Endothelial cell (in vitro differentiated cells): Measurements from ENCODE around the gene CLEC18B. TPM values are rescaled to one million over a fixed set of nuclear protein-coding genes. Genes with fewer than 3 reads are reported as not detected.

Source experiments
- DNase-seq: peaks from one replicate; pipeline ENCODE4 v3.0.0; 2021; ENCODE audit warnings: low spot score
- H3K27ac Mint-ChIP-seq: one replicate; pipeline ENCODE4 v1.8.0; 2021; ENCODE audit warnings: mixed read lengths, inconsistent platforms; ENCODE audit not compliant: unreplicated experiment
- H3K27me3 Mint-ChIP-seq: one replicate; pipeline ENCODE4 v1.8.0; 2021; ENCODE audit warnings: mild to moderate bottlenecking, moderate library complexity, mixed read lengths, inconsistent platforms; ENCODE audit not compliant: unreplicated experiment
- H3K36me3 Mint-ChIP-seq: one replicate; pipeline ENCODE4 v1.8.0; 2021; ENCODE audit warnings: mild to moderate bottlenecking, low read depth, mixed read lengths, inconsistent platforms; ENCODE audit not compliant: unreplicated experiment
- H3K4me1 Mint-ChIP-seq: one replicate; pipeline ENCODE4 v1.8.0; 2021; ENCODE audit warnings: mild to moderate bottlenecking, mixed read lengths, inconsistent platforms; ENCODE audit not compliant: unreplicated experiment
- H3K4me3 Mint-ChIP-seq: one replicate; pipeline ENCODE4 v1.8.0; 2021; ENCODE audit warnings: mild to moderate bottlenecking, mixed read lengths, inconsistent platforms; ENCODE audit not compliant: unreplicated experiment
- H3K9me3 Mint-ChIP-seq: one replicate; pipeline ENCODE4 v1.8.0; 2021; ENCODE audit warnings: mixed read lengths, inconsistent platforms; ENCODE audit not compliant: unreplicated experiment
- CTCF ChIP-seq: fragments of 200-600 bp; sonication (generic); IDR thresholded peaks from one replicate; pipeline ENCODE4 v1.5.0; 2021; ENCODE audit warnings: antibody characterized with exemption; ENCODE audit not compliant: unreplicated experiment
- total RNA-seq: library from RNA; stranded (reverse); fragmentation: NEBNext Ultra II Directional; extraction: Animal tissue kit (Norgen Biotek cat#: 25700); gene quantifications from one replicate; pipeline ENCODE4 v1.2.1, GENCODE V29; 2021; ENCODE audit not compliant: unreplicated experiment

Gene CLEC18B
- total RNA-seq, 1 donor from 2014 or later: 0.26 TPM

GRCh38 chr16:74450967-74451760 lies 29.9 kb upstream of the CLEC18B start:
- Mint-ChIP-seq H3K27ac (no peak overlapping the region), H3K4me1 (peaks cover 13% of the 10 kb centered on the region), H3K36me3 (peaks cover 43% of the 10 kb centered on the region), H3K4me3 (no peak overlapping the region), H3K27me3 (peaks cover 6% of the 10 kb centered on the region), H3K9me3 (no peaks in the 10 kb centered on the region)
- DNase-seq: no peak
- no peak for TF ChIP-seq CTCF

DNA sequence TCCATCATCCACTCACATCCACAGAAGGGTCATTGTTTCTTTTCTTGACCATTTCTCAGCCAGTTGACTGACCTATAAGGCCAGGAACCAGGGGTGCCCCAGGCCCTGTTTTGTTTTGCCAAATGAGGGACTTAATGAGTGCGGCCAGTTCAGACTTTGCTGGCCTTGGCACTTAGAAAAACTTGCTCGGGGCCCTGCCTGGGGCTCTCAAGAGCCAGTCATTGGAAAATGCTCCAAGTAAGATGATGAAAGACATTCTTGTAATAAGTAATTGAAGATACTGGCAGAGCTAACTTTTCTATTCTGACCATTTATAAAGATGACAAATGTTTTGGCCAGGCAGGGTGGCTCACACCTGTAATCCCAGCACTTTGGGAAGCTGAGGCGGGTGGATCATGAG lies 29.0 kb upstream of the CLEC18B start:
- H3K27ac Mint-ChIP-seq: no peak overlapping the region
- peaks cover 35% of the 10 kb centered on the region for H3K36me3 Mint-ChIP-seq

DNA sequence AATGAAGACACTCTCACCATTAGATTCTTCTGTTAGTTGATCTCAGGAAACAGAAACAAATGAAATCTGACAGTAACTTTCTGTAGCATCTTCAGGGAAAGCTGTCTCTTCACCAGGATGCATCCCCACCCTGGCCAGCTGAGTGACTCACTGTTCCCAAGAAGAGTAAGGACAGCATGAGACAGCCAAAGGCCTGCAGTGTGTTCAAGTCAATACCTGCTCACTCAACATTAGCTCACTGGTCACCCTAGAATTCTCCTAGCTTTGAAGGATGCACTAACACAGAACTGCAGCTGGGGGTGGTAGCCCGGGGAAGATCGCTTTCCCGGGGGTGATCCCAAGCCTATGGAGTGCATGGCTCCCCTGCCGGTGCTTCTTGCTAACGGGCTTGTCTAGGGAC lies 28.2 kb upstream of the CLEC18B start:
- Mint-ChIP-seq H3K36me3 (peaks cover 31% of the 10 kb centered on the region), H3K9me3 (no peaks in the 10 kb centered on the region), H3K4me3 (no peak overlapping the region), H3K27ac (peak overlapping the region; percentile 64), H3K27me3 (peaks cover 3% of the 10 kb centered on the region), H3K4me1 (peaks cover 13% of the 10 kb centered on the region)
- DNase-seq: no peak
- no peak for TF ChIP-seq CTCF

More for the DNA sequence above, 29.0 kb upstream of the CLEC18B start:
- TF ChIP-seq CTCF: no peak
- peaks cover 13% of the 10 kb centered on the region for H3K4me1 Mint-ChIP-seq
- H3K4me3 Mint-ChIP-seq: no peak overlapping the region
- no peaks in the 10 kb centered on the region for H3K9me3 Mint-ChIP-seq
- H3K27me3 Mint-ChIP-seq: peaks cover 3% of the 10 kb centered on the region
- no peak for DNase-seq

DNA sequence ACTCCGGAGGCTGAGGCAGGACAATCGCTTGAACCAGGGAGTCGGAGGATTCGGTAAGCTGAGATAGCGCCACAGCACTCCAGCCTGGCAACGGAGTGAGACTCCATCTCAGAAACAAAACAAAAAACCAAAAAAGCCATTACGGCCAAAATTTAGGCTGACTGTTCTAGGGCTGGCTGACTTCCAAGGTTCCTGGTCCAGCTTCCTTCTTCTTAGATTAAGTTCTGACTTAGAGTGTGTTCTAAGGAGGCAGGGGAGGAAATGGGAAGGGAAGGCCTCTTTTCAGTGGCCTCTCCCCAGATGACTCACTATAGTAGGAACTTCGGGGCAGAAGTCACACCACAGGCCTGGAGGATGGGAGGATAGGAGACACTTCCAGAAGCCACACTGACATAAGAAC lies 27.7 kb upstream of the CLEC18B start:
- no peak for DNase-seq
- H3K27ac Mint-ChIP-seq: peak overlapping the region; percentile 64
- H3K27me3 Mint-ChIP-seq: peaks cover 3% of the 10 kb centered on the region
- H3K4me3 Mint-ChIP-seq: no peak overlapping the region
- H3K9me3 Mint-ChIP-seq: no peaks in the 10 kb centered on the region
- H3K36me3 Mint-ChIP-seq: peaks cover 31% of the 10 kb centered on the region
- peaks cover 13% of the 10 kb centered on the region for H3K4me1 Mint-ChIP-seq
- no peak for TF ChIP-seq CTCF

GRCh38 chr16:74447578-74447977 lies 26.3 kb upstream of the CLEC18B start:
- Mint-ChIP-seq H3K36me3 (peaks cover 25% of the 10 kb centered on the region), H3K27ac (no peak overlapping the region), H3K4me1 (peaks cover 16% of the 10 kb centered on the region)

More at GRCh38 chr16:74447578-74447977, 26.3 kb upstream of the CLEC18B start:
- no peak for DNase-seq
- no peak overlapping the region for H3K4me3 Mint-ChIP-seq
- H3K27me3 Mint-ChIP-seq: peaks cover 3% of the 10 kb centered on the region
- H3K9me3 Mint-ChIP-seq: no peaks in the 10 kb centered on the region
- TF ChIP-seq CTCF: no peak
